HL-60 (cell line): ENCODE measurements around the gene PTPRO.

ENCODE experiments used
- DNase-seq, 2 experiments: peaks; one replicate each; pipeline ENCODE4 v3.0.0-alpha.2; 2010 to 2020; ENCODE audit warnings: low read depth in 1 of 2, low spot score in 1 of 2
- H3K27ac ChIP-seq: fragments of 250-450 bp; sonication (Bioruptor Pico); replicated peaks from 2 replicates; pipeline ENCODE4 v1.5.1; 2020; ENCODE audit warnings: mild to moderate bottlenecking, moderate library complexity
- H3K27me3 ChIP-seq: fragments of 250-450 bp; sonication (Bioruptor Pico); 2 replicates; pipeline ENCODE4 v1.5.1; 2021; ENCODE audit warnings: mild to moderate bottlenecking, moderate library complexity; ENCODE audit not compliant: insufficient read depth, poor library complexity, severe bottlenecking
- H3K4me3 ChIP-seq: replicated peaks from 2 replicates; pipeline ENCODE4 v1.5.1; 2011; ENCODE audit warnings: mild to moderate bottlenecking, control low read depth, low read length; ENCODE audit not compliant: insufficient read depth
- CTCF ChIP-seq: IDR thresholded peaks from one replicate; pipeline ENCODE4 v1.5.1; 2011; ENCODE audit warnings: low read length, control low read depth, inconsistent platforms; ENCODE audit not compliant: insufficient read depth
- GABPA ChIP-seq: IDR thresholded peaks from 2 replicates; pipeline ENCODE4 v1.6.1; 2012; ENCODE audit warnings: low read depth
- POLR2AphosphoS5 ChIP-seq: IDR thresholded peaks from 2 replicates; pipeline ENCODE4 v1.6.1; 2012; ENCODE audit warnings: low read depth
- REST ChIP-seq: IDR thresholded peaks from 2 replicates; pipeline ENCODE4 v1.6.1; 2012; ENCODE audit warnings: low read depth; ENCODE audit not compliant: insufficient replicate concordance
- SPI1 ChIP-seq: IDR thresholded peaks from 2 replicates; pipeline ENCODE4 v1.6.1; 2012; ENCODE audit warnings: low read depth, mild to moderate bottlenecking, borderline replicate concordance

Gene PTPRO

GRCh38 chr12:15574353-15574752 is 252.0 kb downstream of the PTPRO start:
- TF ChIP-seq GABPA (no peak), POLR2AphosphoS5 (no peak), CTCF (no peak), SPI1 (no peak), REST (no peak)
- Histone ChIP-seq H3K27ac (no peak overlapping the region), H3K4me3 (no peak overlapping the region), H3K27me3 (no peaks in the 10 kb centered on the region)
- DNase-seq: no peak

GRCh38 chr12:15575671-15576541 is 253.6 kb downstream of the PTPRO start:
- Histone ChIP-seq H3K27me3 (no peaks in the 10 kb centered on the region), H3K4me3 (no peak overlapping the region), H3K27ac (no peak overlapping the region)
- TF ChIP-seq CTCF (no peak), POLR2AphosphoS5 (no peak)
- DNase-seq: no peak

- TF ChIP-seq POLR2AphosphoS5 (no peak), CTCF (no peak), REST (no peak), GABPA (no peak), SPI1 (no peak)
- no peak for DNase-seq
- no peak overlapping the region for H3K27ac ChIP-seq
- H3K27me3 ChIP-seq: no peaks in the 10 kb centered on the region
- H3K4me3 ChIP-seq: no peak overlapping the region
Observed at GRCh38 chr12:15580431-15580830, 258.1 kb downstream of the PTPRO start.

- no peak overlapping the region for H3K4me3 ChIP-seq
- TF ChIP-seq SPI1: no peak
- no peak for TF ChIP-seq GABPA
- TF ChIP-seq POLR2AphosphoS5: no peak
- TF ChIP-seq REST: no peak
- no peak for TF ChIP-seq CTCF
- no peak for DNase-seq
- no peak overlapping the region for H3K27ac ChIP-seq
- no peaks in the 10 kb centered on the region for H3K27me3 ChIP-seq
Observed at GRCh38 chr12:15581006-15581405, 258.7 kb downstream of the PTPRO start.
